Fibroblast of mammary gland (primary cell): ENCODE results near the gene SPECC1.
"Not testable (repeated sequence)": the region's sequence is repeated elsewhere in the genome, so short reads cannot be mapped to it uniquely, and the experiment has no call there.

Experiments used
- DNase-seq: peaks from one replicate; pipeline ENCODE4 v3.0.0-alpha.2; 2010; ENCODE audit warnings: low read depth
- H3K4me3 ChIP-seq: 2 replicates; pipeline ENCODE4 v1.5.1; 2011; ENCODE audit warnings: low read depth, mild to moderate bottlenecking, low read length, moderate library complexity; ENCODE audit not compliant: control insufficient read depth
- CTCF ChIP-seq: conservative IDR thresholded peaks from 2 replicates; pipeline ENCODE4 v1.5.1; 2011; ENCODE audit warnings: low read depth, low read length, inconsistent platforms; ENCODE audit not compliant: control insufficient read depth, insufficient read depth

SPECC1 gene

GRCh38 chr17:20315311-20315710 is 306.2 kb downstream of the SPECC1 start:
- TF ChIP-seq CTCF, result no peak
- DNase-seq, result no peak

DNA sequence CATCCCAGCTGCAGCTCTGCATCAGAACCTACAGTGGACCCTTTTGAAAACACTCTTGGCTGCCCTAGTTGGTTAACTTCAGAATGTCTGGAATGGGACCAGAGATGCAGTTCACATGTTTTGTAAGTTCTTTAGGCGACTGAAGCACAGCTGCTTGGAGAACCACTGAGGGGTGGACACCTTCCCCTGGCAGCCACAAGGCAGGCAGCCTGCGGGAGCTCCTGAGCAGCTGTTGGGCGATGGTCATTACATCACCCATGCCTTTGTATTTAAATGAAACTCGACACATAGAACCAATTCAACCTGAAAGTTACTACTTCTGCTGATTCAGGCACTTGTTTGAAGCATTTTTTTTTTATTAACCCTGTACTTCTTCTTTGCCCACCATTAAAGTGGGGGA is 306.7 kb downstream of the SPECC1 start:
- no peak for DNase-seq

More at GRCh38 chr17:20315311-20315710, 306.2 kb downstream of the SPECC1 start:
- no peak overlapping the region for H3K4me3 ChIP-seq

DNA sequence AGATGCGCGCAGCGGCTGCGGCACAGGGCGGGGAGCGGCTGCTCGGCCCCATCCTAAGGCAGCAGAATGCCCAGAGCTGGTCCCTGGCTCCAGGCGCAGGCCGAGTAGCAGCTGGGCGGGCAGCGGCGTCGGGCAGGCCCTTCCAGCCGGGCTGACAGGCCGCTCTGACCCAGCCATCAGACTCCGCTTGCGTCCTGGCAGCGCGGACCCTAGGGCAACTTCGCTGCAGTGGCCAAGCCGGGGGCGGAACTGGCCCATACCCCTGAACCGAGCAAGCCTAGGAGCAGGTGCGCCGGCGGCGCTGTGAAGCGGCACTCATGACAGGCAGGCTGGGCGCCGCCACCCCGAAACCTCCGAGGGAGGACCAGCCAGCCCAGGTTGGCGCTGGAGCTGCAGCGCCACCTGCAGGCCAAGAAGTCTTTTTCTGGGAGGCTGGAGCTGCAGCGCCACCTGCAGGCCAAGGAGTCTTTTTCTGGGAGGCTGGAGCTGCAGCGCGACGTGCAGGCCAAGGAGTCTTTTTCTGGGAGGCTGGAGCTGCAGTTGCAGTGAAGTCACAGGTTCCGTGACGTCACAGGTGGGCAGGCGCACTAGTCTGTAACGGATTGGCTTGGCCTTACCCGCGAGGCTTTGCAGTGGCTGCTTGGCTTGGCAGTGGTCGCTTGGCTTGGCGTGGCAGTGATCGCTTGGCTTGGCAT is 311.5 kb downstream of the SPECC1 start:
- DNase-seq, result peak; percentile 65
- H3K4me3 ChIP-seq, result peak overlapping the region; percentile 13
- peak; percentile 51 for TF ChIP-seq CTCF

More for the DNA sequence above, 306.7 kb downstream of the SPECC1 start:
- TF ChIP-seq CTCF, result no peak
- H3K4me3 ChIP-seq, result no peak overlapping the region

GRCh38 chr17:20321357-20321756 is 312.2 kb downstream of the SPECC1 start:
- H3K4me3 ChIP-seq, DNase-seq: not testable (repeated sequence)

GRCh38 chr17:20327739-20328138 is 318.6 kb downstream of the SPECC1 start:
- H3K4me3 ChIP-seq, DNase-seq: not testable (repeated sequence)

- DNase-seq, H3K4me3 ChIP-seq: not testable (repeated sequence)
Observed at GRCh38 chr17:20351405-20351804, 342.2 kb downstream of the SPECC1 start.

GRCh38 chr17:20352567-20352966 is 343.4 kb downstream of the SPECC1 start:
- DNase-seq, H3K4me3 ChIP-seq: not testable (repeated sequence)

DNA sequence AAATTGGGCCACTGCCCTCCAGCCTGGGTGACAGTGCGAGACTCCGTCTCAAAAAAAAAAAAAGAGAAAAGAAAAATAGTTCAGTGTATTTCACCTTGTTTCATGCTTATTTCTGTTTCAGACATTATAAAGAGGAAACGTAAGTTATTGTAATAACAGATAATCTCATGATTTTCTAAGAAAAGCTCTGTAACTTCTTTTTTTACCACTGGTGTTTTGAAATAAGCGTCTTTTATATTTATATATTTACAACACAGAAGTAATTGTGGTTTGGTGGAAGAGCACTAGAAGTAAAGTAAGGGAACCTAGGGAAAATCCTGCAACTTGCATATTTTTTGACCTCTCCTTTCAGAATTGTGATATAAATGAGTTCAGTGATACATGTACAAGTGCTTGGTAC is 354.7 kb downstream of the SPECC1 start:
- H3K4me3 ChIP-seq, result not testable (repeated sequence)

More for the DNA sequence above, 354.7 kb downstream of the SPECC1 start:
- not testable (repeated sequence) for DNase-seq
